NCI-H187 (cell line): Measurements from ENCODE around the gene ELOVL1.
"Not testable (repeated sequence)": the region's sequence is repeated elsewhere in the genome, so short reads cannot be mapped to it uniquely, and the experiment has no call there.

Experiments
- DNase-seq, 2 experiments: peaks; one replicate each; lab custom pipeline; 2025; lab: John Stamatoyannopoulos, UW

ELOVL1 gene

GRCh38 chr1:43367904-43368645 lies at the start of gene ELOVL1:
Gene ELOVL1 (minus strand): TSS chr1:43368011. CDS start chr1:43365609, 2,402 bp downstream.
- DNase-seq, result peak; percentile 75 to 79

GRCh38 chr1:43415901-43416300 lies 48.1 kb upstream of the ELOVL1 start:
- no peak for DNase-seq

GRCh38 chr1:43414634-43415223 lies 46.9 kb upstream of the ELOVL1 start:
- DNase-seq, result no peak

GRCh38 chr1:43413426-43413825 lies 45.6 kb upstream of the ELOVL1 start:
- not testable (repeated sequence) for DNase-seq

GRCh38 chr1:43410571-43410970 lies 42.8 kb upstream of the ELOVL1 start:
- no peak for DNase-seq

- DNase-seq, result no peak
Measured at GRCh38 chr1:43405876-43406234, 38.0 kb upstream of the ELOVL1 start.

- no peak for DNase-seq
Measured at GRCh38 chr1:43405219-43405875, 37.5 kb upstream of the ELOVL1 start.

- no peak for DNase-seq
Measured at GRCh38 chr1:43404353-43404752, 36.5 kb upstream of the ELOVL1 start.

GRCh38 chr1:43402089-43402865 lies 34.5 kb upstream of the ELOVL1 start:
- DNase-seq, result no peak

GRCh38 chr1:43400441-43400840 lies 32.6 kb upstream of the ELOVL1 start:
- DNase-seq, result not testable (repeated sequence)

GRCh38 chr1:43398227-43398626 lies 30.4 kb upstream of the ELOVL1 start:
- DNase-seq, result no peak

GRCh38 chr1:43396059-43396458 lies 28.2 kb upstream of the ELOVL1 start:
- no peak for DNase-seq

- DNase-seq, result no peak
Measured at GRCh38 chr1:43395523-43395922, 27.7 kb upstream of the ELOVL1 start.

GRCh38 chr1:43392702-43393101 lies 24.9 kb upstream of the ELOVL1 start:
- no peak for DNase-seq

- peak; percentile 83 to 89 for DNase-seq
Measured at GRCh38 chr1:43389326-43390313, 21.8 kb upstream of the ELOVL1 start, which contains the start of the genes MED8 and SZT2. Gene MED8 (minus strand): TSS chr1:43389800. CDS start chr1:43389764, 36 bp downstream. Gene SZT2 (plus strand): TSS chr1:43389899. CDS start chr1:43389969, 70 bp downstream.

- DNase-seq, result no peak
Measured at GRCh38 chr1:43388613-43389012, 20.8 kb upstream of the ELOVL1 start.

- DNase-seq, result no peak
Measured at GRCh38 chr1:43387976-43388599, 20.3 kb upstream of the ELOVL1 start.

GRCh38 chr1:43386676-43387075 lies 18.9 kb upstream of the ELOVL1 start:
- no peak for DNase-seq

- DNase-seq, result no peak
Measured at GRCh38 chr1:43383449-43383848, 15.6 kb upstream of the ELOVL1 start.

GRCh38 chr1:43382027-43382779 lies 14.4 kb upstream of the ELOVL1 start:
- no peak for DNase-seq
